ENCODE results near the gene EGF.

EGF gene

GRCh38 chr4:110046588-110047049 lies 133.9 kb downstream of the EGF start:
- Histone ChIP-seq H3K27me3 (ENCODE audit: control insufficient read depth, insufficient read depth, low read length, poor library complexity, severe bottlenecking) (no peaks in the 10 kb centered on the region), H3K4me3 (ENCODE audit: insufficient read depth, low read depth, low read length) (no peak overlapping the region), H3K27ac (ENCODE audit: insufficient read depth, low read depth, low read length, poor library complexity, severe bottlenecking) (no peak overlapping the region), H3K4me1 (ENCODE audit: control insufficient read depth, insufficient read depth, low read length) (peaks cover 9% of the 10 kb centered on the region), H3K36me3 (ENCODE audit: control insufficient read depth, insufficient read depth, low read length) (peaks cover 5% of the 10 kb centered on the region), H3K9me3 (ENCODE audit: control insufficient read depth, low read length) (no peaks in the 10 kb centered on the region)
- 91 to 98% methylated on average over 5 of the region's 5 CpGs for WGBS, 2 experiments

GRCh38 chr4:110049951-110050925 lies 137.6 kb downstream of the EGF start:
- H3K27me3 ChIP-seq (ENCODE audit: control insufficient read depth, insufficient read depth, low read length, poor library complexity, severe bottlenecking), result no peaks in the 10 kb centered on the region
- no peak overlapping the region for H3K4me3 ChIP-seq (ENCODE audit: insufficient read depth, low read depth, low read length)
- 82 to 89% methylated on average over 6 to 9 of the region's 9 CpGs for WGBS, 2 experiments
- H3K9me3 ChIP-seq (ENCODE audit: control insufficient read depth, low read length), result no peaks in the 10 kb centered on the region
- no peak overlapping the region for H3K27ac ChIP-seq (ENCODE audit: insufficient read depth, low read depth, low read length, poor library complexity, severe bottlenecking)
- peaks cover 5% of the 10 kb centered on the region for H3K36me3 ChIP-seq (ENCODE audit: control insufficient read depth, insufficient read depth, low read length)
- H3K4me1 ChIP-seq (ENCODE audit: control insufficient read depth, insufficient read depth, low read length), result no peaks in the 10 kb centered on the region

- peaks cover 5% of the 10 kb centered on the region for H3K36me3 ChIP-seq (ENCODE audit: control insufficient read depth, insufficient read depth, low read length)
- 85 to 94% methylated on average over 3 of the region's 3 CpGs for WGBS, 2 experiments
- no peak overlapping the region for H3K4me3 ChIP-seq (ENCODE audit: insufficient read depth, low read depth, low read length)
- no peaks in the 10 kb centered on the region for H3K4me1 ChIP-seq (ENCODE audit: control insufficient read depth, insufficient read depth, low read length)
- H3K27me3 ChIP-seq (ENCODE audit: control insufficient read depth, insufficient read depth, low read length, poor library complexity, severe bottlenecking), result no peaks in the 10 kb centered on the region
- no peak overlapping the region for H3K27ac ChIP-seq (ENCODE audit: insufficient read depth, low read depth, low read length, poor library complexity, severe bottlenecking)
- no peaks in the 10 kb centered on the region for H3K9me3 ChIP-seq (ENCODE audit: control insufficient read depth, low read length)
These were observed 142.6 kb downstream of the EGF start for GRCh38 chr4:110055158-110055768.

- no peaks in the 10 kb centered on the region for H3K4me1 ChIP-seq (ENCODE audit: control insufficient read depth, insufficient read depth, low read length)
- WGBS, 2 experiments, result 83 to 100% methylated on average over 1 of the region's 1 CpG
- no peaks in the 10 kb centered on the region for H3K36me3 ChIP-seq (ENCODE audit: control insufficient read depth, insufficient read depth, low read length)
- H3K27me3 ChIP-seq (ENCODE audit: control insufficient read depth, insufficient read depth, low read length, poor library complexity, severe bottlenecking), result no peaks in the 10 kb centered on the region
- H3K9me3 ChIP-seq (ENCODE audit: control insufficient read depth, low read length), result no peaks in the 10 kb centered on the region
- no peak overlapping the region for H3K4me3 ChIP-seq (ENCODE audit: insufficient read depth, low read depth, low read length)
- H3K27ac ChIP-seq (ENCODE audit: insufficient read depth, low read depth, low read length, poor library complexity, severe bottlenecking), result no peak overlapping the region
These were observed 146.0 kb downstream of the EGF start for GRCh38 chr4:110058677-110059076.

- H3K9me3 ChIP-seq (ENCODE audit: control insufficient read depth, low read length), result no peaks in the 10 kb centered on the region
- 85 to 98% methylated on average over 3 of the region's 3 CpGs for WGBS, 2 experiments
- no peaks in the 10 kb centered on the region for H3K36me3 ChIP-seq (ENCODE audit: control insufficient read depth, insufficient read depth, low read length)
- H3K4me3 ChIP-seq (ENCODE audit: insufficient read depth, low read depth, low read length), result no peak overlapping the region
- H3K27ac ChIP-seq (ENCODE audit: insufficient read depth, low read depth, low read length, poor library complexity, severe bottlenecking), result no peak overlapping the region
- no peaks in the 10 kb centered on the region for H3K4me1 ChIP-seq (ENCODE audit: control insufficient read depth, insufficient read depth, low read length)
- no peaks in the 10 kb centered on the region for H3K27me3 ChIP-seq (ENCODE audit: control insufficient read depth, insufficient read depth, low read length, poor library complexity, severe bottlenecking)
These were observed 147.0 kb downstream of the EGF start for GRCh38 chr4:110059556-110060191.

GRCh38 chr4:110061076-110061475 lies 148.4 kb downstream of the EGF start:
- Histone ChIP-seq H3K4me1 (ENCODE audit: control insufficient read depth, insufficient read depth, low read length) (no peaks in the 10 kb centered on the region), H3K27ac (ENCODE audit: insufficient read depth, low read depth, low read length, poor library complexity, severe bottlenecking) (no peak overlapping the region), H3K36me3 (ENCODE audit: control insufficient read depth, insufficient read depth, low read length) (no peaks in the 10 kb centered on the region), H3K27me3 (ENCODE audit: control insufficient read depth, insufficient read depth, low read length, poor library complexity, severe bottlenecking) (no peaks in the 10 kb centered on the region), H3K9me3 (ENCODE audit: control insufficient read depth, low read length) (no peaks in the 10 kb centered on the region), H3K4me3 (ENCODE audit: insufficient read depth, low read depth, low read length) (no peak overlapping the region)
- WGBS, 2 experiments, result 80 to 93% methylated on average over 1 to 2 of the region's 2 CpGs

All from ectodermal cell (in vitro differentiated cells).